Measurements from ENCODE around the gene MTMR3. TPM values are rescaled to one million over a fixed set of nuclear protein-coding genes. Genes with fewer than 3 reads are reported as not detected.

MTMR3 gene
- total RNA-seq, 1 experiment from 2014 or later: 12.1 TPM

- peaks cover 40% of the 10 kb centered on the region for H3K4me1 ChIP-seq (ENCODE audit: insufficient read depth, low read length)
- no peak for TF ChIP-seq EZH2phosphoT487 (IDR thresholded peaks at IDR 0.05; ENCODE audit: borderline replicate concordance, low read length)
- no peak for TF ChIP-seq CTCF (conservative IDR thresholded peaks at IDR 0.05; ENCODE audit: low read depth, low read length)
- no peaks in the 10 kb centered on the region for H3K9me3 ChIP-seq (ENCODE audit: low read length)
- ChIA-PET CTCF (interaction anchor here (0.5 kb wide), 2 partner anchors 24 to 135 kb away, joined by 5 to 10 read pairs; no protein-coding TSS in a partner anchor), POLR2A (ENCODE audit: unreplicated experiment) (interaction anchor here (0.7 kb wide), 1 partner anchor 1315 kb away, joined by 6 read pairs; no protein-coding TSS in a partner anchor)
- H3K4me3 ChIP-seq (ENCODE audit: low read length): peak overlapping the region; percentile 38
- H3F3A ChIP-seq (ENCODE audit: low read length, unreplicated experiment): peaks cover 4% of the 10 kb centered on the region
- H3K27me3 ChIP-seq (ENCODE audit: low read length): no peaks in the 10 kb centered on the region
- no peak overlapping the region for H2AFZ ChIP-seq (ENCODE audit: low read length)
- peaks cover 83% of the 10 kb centered on the region for H3K79me2 ChIP-seq (ENCODE audit: low read length)
- H3K36me3 ChIP-seq (ENCODE audit: low read depth, low read length): no peaks in the 10 kb centered on the region
- H4K20me1 ChIP-seq (ENCODE audit: low read length): peaks cover 13% of the 10 kb centered on the region; the same call in 1 of the 2 replicates
- H3K9ac ChIP-seq (ENCODE audit: low read length): no peak overlapping the region
- DNase-seq (peak; percentile 98), ATAC-seq (peak; percentile 95)
- H3K9me2 ChIP-seq (replicated peaks; ENCODE audit: low read length): no peaks in the 10 kb centered on the region
- H3K27ac ChIP-seq (ENCODE audit: low read length): peak overlapping the region; percentile 59
- intact Hi-C loops (cut with micrococcal nuclease): loop anchor here (10.0 kb wide), 1 partner anchor 143 kb away; the partner anchor contains the start of genes UQCR10 and ZMAT5
- BruUV-seq (replicated peaks): no TSS peak
- H3K4me2 ChIP-seq (ENCODE audit: low read length): peak overlapping the region; percentile 69
Measured at GRCh38 chr22:29907753-29908515, 25.0 kb downstream of the MTMR3 start.

GRCh38 chr22:29912141-29912540 is 29.2 kb downstream of the MTMR3 start:
- DNase-seq: no peak
- peaks cover 34% of the 10 kb centered on the region; the same call in 1 of the 2 replicates for H4K20me1 ChIP-seq (ENCODE audit: low read length)
- no peaks in the 10 kb centered on the region for H3K27me3 ChIP-seq (ENCODE audit: low read length)
- intact Hi-C loops (cut with micrococcal nuclease): loop anchor here (5.0 kb wide), 1 partner anchor 80 kb away; no protein-coding TSS in a partner anchor
- ChIA-PET POLR2A (ENCODE audit: unreplicated experiment) (interaction anchor here (0.7 kb wide), 1 partner anchor 323 kb away, joined by 3 read pairs; no protein-coding TSS in a partner anchor), CTCF (interaction anchor here (0.6 kb wide), 1 partner anchor 29 kb away, joined by 9 read pairs; no protein-coding TSS in a partner anchor)
- BruUV-seq (replicated peaks): no TSS peak
- H3K36me3 ChIP-seq (ENCODE audit: low read depth, low read length): no peaks in the 10 kb centered on the region
- H3K4me3 ChIP-seq (ENCODE audit: low read length): no peak overlapping the region
- H3F3A ChIP-seq (ENCODE audit: low read length, unreplicated experiment): peaks cover 4% of the 10 kb centered on the region
- TF ChIP-seq EZH2phosphoT487 (IDR thresholded peaks at IDR 0.05; ENCODE audit: borderline replicate concordance, low read length) (no peak), CTCF (conservative IDR thresholded peaks at IDR 0.05; ENCODE audit: low read depth, low read length) (no peak), EZH2 (IDR thresholded peaks at IDR 0.05; ENCODE audit: low read length, unreplicated experiment) (no peak)
- H3K4me2 ChIP-seq (ENCODE audit: low read length): peak overlapping the region; percentile 47; the same call in 1 of the 2 replicates
- no peaks in the 10 kb centered on the region for H3K9me2 ChIP-seq (replicated peaks; ENCODE audit: low read length)
- no peaks in the 10 kb centered on the region for H3K9me3 ChIP-seq (ENCODE audit: low read length)
- ATAC-seq: no peak
- no peak overlapping the region for H3K27ac ChIP-seq (ENCODE audit: low read length)
- peaks cover 54% of the 10 kb centered on the region for H3K4me1 ChIP-seq (ENCODE audit: insufficient read depth, low read length)
- no peak overlapping the region for H3K9ac ChIP-seq (ENCODE audit: low read length)
- no peak overlapping the region for H2AFZ ChIP-seq (ENCODE audit: low read length)
- peaks cover 85% of the 10 kb centered on the region for H3K79me2 ChIP-seq (ENCODE audit: low read length)

Data from PC-3 (cell line).